ENCODE data around the gene MIPOL1.
"Not testable (repeated sequence)": the region's sequence is repeated elsewhere in the genome, so short reads cannot be mapped to it uniquely, and the experiment has no call there.

MIPOL1 gene

DNA sequence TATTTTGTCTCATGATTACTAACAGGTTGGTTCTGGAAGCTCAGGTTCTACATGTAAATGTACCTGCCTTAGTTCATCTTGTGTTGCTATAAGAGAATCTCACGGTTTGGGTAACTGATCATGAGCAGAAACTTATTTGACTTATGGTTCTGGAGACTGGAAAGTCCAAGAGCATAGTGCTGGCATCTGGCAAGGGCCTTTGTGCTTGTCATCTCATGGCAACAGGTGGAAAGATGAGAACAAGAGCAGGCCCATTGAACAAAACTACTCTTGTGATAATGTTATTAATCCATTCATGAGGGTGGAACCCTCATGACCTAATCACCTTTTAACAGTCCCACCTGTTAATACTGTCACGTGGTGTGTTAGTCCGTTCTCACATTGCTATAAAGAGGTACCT lies 23.3 kb downstream of the MIPOL1 start:
- H3K4me2 ChIP-seq (ENCODE audit: low read length): no peak overlapping the region
- no peaks in the 10 kb centered on the region for H4K20me1 ChIP-seq (ENCODE audit: insufficient read depth, low read length)
- H3K36me3 ChIP-seq (ENCODE audit: insufficient read depth, low read length): no peaks in the 10 kb centered on the region
- H2AFZ ChIP-seq (ENCODE audit: low read length): no peak overlapping the region
- H3K4me3 ChIP-seq (ENCODE audit: low read depth, low read length, poor library complexity, severe bottlenecking): no peak overlapping the region
- no peaks in the 10 kb centered on the region for H3K27me3 ChIP-seq (ENCODE audit: insufficient read depth, low read length)
- H3K9ac ChIP-seq (ENCODE audit: low read length): no peak overlapping the region
- H3K4me1 ChIP-seq (ENCODE audit: insufficient read depth, low read length, severe bottlenecking): no peaks in the 10 kb centered on the region
- no peaks in the 10 kb centered on the region for H3K9me3 ChIP-seq (ENCODE audit: low read length)
- H3K9me2 ChIP-seq (ENCODE audit: low read depth, low read length): no peaks in the 10 kb centered on the region
- TF ChIP-seq, protein P1, sequence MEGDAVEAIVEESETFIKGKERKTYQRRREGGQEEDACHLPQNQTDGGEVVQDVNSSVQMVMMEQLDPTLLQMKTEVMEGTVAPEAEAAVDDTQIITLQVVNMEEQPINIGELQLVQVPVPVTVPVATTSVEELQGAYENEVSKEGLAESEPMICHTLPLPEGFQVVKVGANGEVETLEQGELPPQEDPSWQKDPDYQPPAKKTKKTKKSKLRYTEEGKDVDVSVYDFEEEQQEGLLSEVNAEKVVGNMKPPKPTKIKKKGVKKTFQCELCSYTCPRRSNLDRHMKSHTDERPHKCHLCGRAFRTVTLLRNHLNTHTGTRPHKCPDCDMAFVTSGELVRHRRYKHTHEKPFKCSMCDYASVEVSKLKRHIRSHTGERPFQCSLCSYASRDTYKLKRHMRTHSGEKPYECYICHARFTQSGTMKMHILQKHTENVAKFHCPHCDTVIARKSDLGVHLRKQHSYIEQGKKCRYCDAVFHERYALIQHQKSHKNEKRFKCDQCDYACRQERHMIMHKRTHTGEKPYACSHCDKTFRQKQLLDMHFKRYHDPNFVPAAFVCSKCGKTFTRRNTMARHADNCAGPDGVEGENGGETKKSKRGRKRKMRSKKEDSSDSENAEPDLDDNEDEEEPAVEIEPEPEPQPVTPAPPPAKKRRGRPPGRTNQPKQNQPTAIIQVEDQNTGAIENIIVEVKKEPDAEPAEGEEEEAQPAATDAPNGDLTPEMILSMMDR (IDR thresholded peaks at IDR 0.05; ENCODE audit: low read length): no peak
- TF ChIP-seq EZH2 (IDR thresholded peaks at IDR 0.05; ENCODE audit: borderline replicate concordance, low read length): no peak
- no peak overlapping the region for H3K27ac ChIP-seq (ENCODE audit: low read depth, low read length, poor library complexity, severe bottlenecking)
- no peaks in the 10 kb centered on the region for H3K79me2 ChIP-seq (ENCODE audit: insufficient read depth, low read length)
- H3F3A ChIP-seq (ENCODE audit: insufficient read depth, low read length): no peaks in the 10 kb centered on the region

DNA sequence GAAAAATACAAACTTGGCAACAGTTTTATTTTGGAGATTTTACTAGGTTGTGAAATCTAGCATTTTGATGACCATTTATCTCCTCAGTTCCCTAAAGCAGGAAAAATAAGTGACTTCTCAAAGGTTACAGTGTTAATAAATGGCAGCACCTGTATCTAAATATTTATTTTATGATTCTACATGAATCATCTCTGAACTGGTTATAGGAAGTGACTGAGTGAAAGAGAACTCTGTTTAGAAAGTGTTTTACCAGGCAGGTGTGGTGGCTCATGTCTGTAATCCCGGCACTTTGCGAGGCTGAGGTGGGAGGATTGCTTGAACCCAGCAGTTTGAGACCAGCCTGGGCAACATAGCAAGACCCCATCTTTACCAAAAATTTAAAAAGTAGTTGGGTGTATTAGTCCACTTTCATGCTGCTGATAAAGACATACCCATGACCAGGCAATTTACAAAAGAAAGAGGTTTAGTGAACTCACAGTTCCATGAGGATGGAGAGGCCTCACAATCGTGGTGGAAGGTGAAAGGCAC lies 26.3 kb downstream of the MIPOL1 start:
- no peak overlapping the region for H3K4me2 ChIP-seq (ENCODE audit: low read length)

DNA sequence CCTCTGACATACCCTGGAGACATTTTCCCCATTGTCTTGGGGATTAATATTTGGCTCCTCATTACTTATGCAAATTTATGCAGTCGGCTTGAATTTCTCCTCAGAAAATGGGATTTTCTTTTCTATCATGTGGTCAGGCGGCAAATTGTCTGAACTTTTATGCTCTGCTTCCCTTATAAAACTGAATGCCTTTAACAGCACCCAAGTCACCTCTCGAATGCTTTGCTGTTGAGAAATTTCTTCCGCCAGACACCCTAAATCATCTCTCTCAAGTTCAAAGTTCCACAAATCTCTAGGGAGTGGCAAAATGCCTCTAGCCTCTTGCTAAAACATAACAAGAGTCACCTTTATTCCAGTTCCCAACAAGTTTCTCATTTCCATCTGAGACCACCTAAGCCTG lies 27.9 kb downstream of the MIPOL1 start:
- H3K27me3 ChIP-seq (ENCODE audit: insufficient read depth, low read length); H3K9ac ChIP-seq (ENCODE audit: low read length); H3K9me2 ChIP-seq (ENCODE audit: low read depth, low read length); H2AFZ ChIP-seq (ENCODE audit: low read length); H3K4me2 ChIP-seq (ENCODE audit: low read length); H3K27ac ChIP-seq (ENCODE audit: low read depth, low read length, poor library complexity, severe bottlenecking); H3K79me2 ChIP-seq (ENCODE audit: insufficient read depth, low read length); H3K4me3 ChIP-seq (ENCODE audit: low read depth, low read length, poor library complexity, severe bottlenecking); H3F3A ChIP-seq (ENCODE audit: insufficient read depth, low read length); H3K4me1 ChIP-seq (ENCODE audit: insufficient read depth, low read length, severe bottlenecking); H3K36me3 ChIP-seq (ENCODE audit: insufficient read depth, low read length); H3K9me3 ChIP-seq (ENCODE audit: low read length); H4K20me1 ChIP-seq (ENCODE audit: insufficient read depth, low read length): not testable (repeated sequence)

More for the DNA sequence above, 26.3 kb downstream of the MIPOL1 start:
- Histone ChIP-seq H3K9ac (ENCODE audit: low read length) (no peak overlapping the region), H3K9me3 (ENCODE audit: low read length) (no peaks in the 10 kb centered on the region), H3K9me2 (ENCODE audit: low read depth, low read length) (no peaks in the 10 kb centered on the region), H3F3A (ENCODE audit: insufficient read depth, low read length) (no peaks in the 10 kb centered on the region), H4K20me1 (ENCODE audit: insufficient read depth, low read length) (no peaks in the 10 kb centered on the region), H3K79me2 (ENCODE audit: insufficient read depth, low read length) (no peaks in the 10 kb centered on the region), H3K4me1 (ENCODE audit: insufficient read depth, low read length, severe bottlenecking) (no peaks in the 10 kb centered on the region), H3K27ac (ENCODE audit: low read depth, low read length, poor library complexity, severe bottlenecking) (no peak overlapping the region), H3K27me3 (ENCODE audit: insufficient read depth, low read length) (no peaks in the 10 kb centered on the region), H3K36me3 (ENCODE audit: insufficient read depth, low read length) (no peaks in the 10 kb centered on the region), H3K4me3 (ENCODE audit: low read depth, low read length, poor library complexity, severe bottlenecking) (no peak overlapping the region), H2AFZ (ENCODE audit: low read length) (no peak overlapping the region)
- no peak for TF ChIP-seq EZH2 (IDR thresholded peaks at IDR 0.05; ENCODE audit: borderline replicate concordance, low read length)
- TF ChIP-seq, protein P1 (IDR thresholded peaks at IDR 0.05; ENCODE audit: low read length): no peak

DNA sequence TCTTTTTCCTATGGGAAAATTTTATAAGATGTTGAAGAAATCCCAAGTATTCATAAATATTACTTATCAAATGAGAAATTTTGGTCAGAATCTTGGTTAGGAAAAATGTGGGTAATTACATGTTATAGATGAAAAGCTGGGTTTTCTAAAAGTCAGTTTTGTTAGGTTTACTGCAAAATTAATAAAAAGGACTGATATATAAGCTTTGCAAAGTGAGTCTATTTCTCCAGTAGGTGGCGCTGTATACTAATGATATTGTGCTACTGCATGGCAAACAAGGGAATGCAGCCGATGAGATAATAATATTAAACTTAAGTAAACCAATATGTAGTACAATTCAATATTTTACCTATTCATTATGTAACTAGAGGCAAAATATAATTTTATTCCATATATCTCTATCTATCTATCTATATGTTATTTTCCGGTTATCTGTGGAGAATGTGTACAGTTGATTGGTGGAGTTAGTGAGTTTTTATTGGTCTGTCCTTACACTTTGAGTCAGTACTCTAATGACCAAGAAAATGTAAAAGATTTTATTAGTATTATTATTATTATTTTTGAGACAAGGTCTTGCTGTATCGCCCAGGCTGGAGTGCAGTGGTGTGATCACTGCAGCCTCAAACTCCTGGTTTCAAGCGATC lies 32.9 kb downstream of the MIPOL1 start:
- Histone ChIP-seq H4K20me1 (ENCODE audit: insufficient read depth, low read length) (no peaks in the 10 kb centered on the region), H3K36me3 (ENCODE audit: insufficient read depth, low read length) (no peaks in the 10 kb centered on the region), H3K9ac (ENCODE audit: low read length) (no peak overlapping the region), H3K79me2 (ENCODE audit: insufficient read depth, low read length) (no peaks in the 10 kb centered on the region), H3F3A (ENCODE audit: insufficient read depth, low read length) (no peaks in the 10 kb centered on the region), H3K27ac (ENCODE audit: low read depth, low read length, poor library complexity, severe bottlenecking) (no peak overlapping the region), H3K9me3 (ENCODE audit: low read length) (no peaks in the 10 kb centered on the region), H2AFZ (ENCODE audit: low read length) (no peak overlapping the region), H3K4me3 (ENCODE audit: low read depth, low read length, poor library complexity, severe bottlenecking) (no peak overlapping the region), H3K27me3 (ENCODE audit: insufficient read depth, low read length) (no peaks in the 10 kb centered on the region), H3K9me2 (ENCODE audit: low read depth, low read length) (no peaks in the 10 kb centered on the region), H3K4me1 (ENCODE audit: insufficient read depth, low read length, severe bottlenecking) (no peaks in the 10 kb centered on the region), H3K4me2 (ENCODE audit: low read length) (no peak overlapping the region)
- no peak for TF ChIP-seq EZH2 (IDR thresholded peaks at IDR 0.05; ENCODE audit: borderline replicate concordance, low read length)
- TF ChIP-seq, protein P1 (IDR thresholded peaks at IDR 0.05; ENCODE audit: low read length): peak; percentile 75
